Natural killer cell (primary cell): ENCODE measurements around the gene MTUS2. TPM values are rescaled to one million over a fixed set of nuclear protein-coding genes. Genes with fewer than 3 reads are reported as not detected.
"Not testable (repeated sequence)": the region's sequence is repeated elsewhere in the genome, so short reads cannot be mapped to it uniquely, and the experiment has no call there.

ENCODE experiments used
- ATAC-seq, 3 donors: fragments of 150-1000 bp in 2 of 3; fragments of 200-7000 bp in 1 of 3; cut with Tn5 transposase; 1 replicate in 1 of 3; 2 replicates in 2 of 3; pipeline ENCODE4 v1.10.0; 2021; ENCODE audit warnings: mild to moderate bottlenecking in 2 of 3, moderate library complexity in 2 of 3
- DNase-seq, 2 donors: peaks; one replicate each; pipeline versions ENCODE4 v3.0.0 to v3.0.0-alpha.2; 2013 to 2021; ENCODE audit warnings: mixed read lengths in 1 of 2
- H3K27ac ChIP-seq: one replicate; pipeline ENCODE4 v1.5.1; 2013; ENCODE audit warnings: mild to moderate bottlenecking, low read length
- H3K27me3 ChIP-seq: one replicate; pipeline ENCODE4 v1.6.1; 2013; ENCODE audit warnings: low read length; ENCODE audit not compliant: control insufficient read depth, insufficient read depth
- H3K36me3 ChIP-seq: one replicate; pipeline ENCODE4 v1.6.1; 2013; ENCODE audit warnings: low read length; ENCODE audit not compliant: control insufficient read depth, insufficient read depth
- H3K4me1 ChIP-seq: one replicate; pipeline ENCODE4 v1.6.1; 2013; ENCODE audit warnings: low read length; ENCODE audit not compliant: control insufficient read depth, insufficient read depth
- H3K4me3 ChIP-seq: one replicate; pipeline ENCODE4 v1.5.1; 2013; ENCODE audit warnings: low read length
- H3K9me3 ChIP-seq: one replicate; pipeline ENCODE4 v1.6.1; 2013; ENCODE audit warnings: low read length; ENCODE audit not compliant: control insufficient read depth, insufficient read depth
- H3K27ac Mint-ChIP-seq, 2 donors: one replicate each; pipeline ENCODE4 v1.8.0; 2022; ENCODE audit warnings: mild to moderate bottlenecking in 2 of 2, mixed read lengths in 2 of 2, moderate library complexity in 1 of 2
- H3K27me3 Mint-ChIP-seq, 2 donors: one replicate each; pipeline ENCODE4 v1.8.0; 2022; ENCODE audit warnings: low read depth in 2 of 2, mixed read lengths in 2 of 2
- H3K36me3 Mint-ChIP-seq: one replicate; pipeline ENCODE4 v1.8.0; 2022; ENCODE audit warnings: mixed read lengths
- H3K4me1 Mint-ChIP-seq, 2 donors: one replicate each; pipeline ENCODE4 v1.8.0; 2022; ENCODE audit warnings: mixed read lengths in 2 of 2
- H3K4me3 Mint-ChIP-seq: one replicate; pipeline ENCODE4 v1.8.0; 2022; ENCODE audit warnings: mild to moderate bottlenecking, moderate library complexity, mixed read lengths
- H3K9me3 Mint-ChIP-seq, 2 donors: one replicate each; pipeline ENCODE4 v1.8.0; 2022; ENCODE audit warnings: mixed read lengths in 2 of 2
- WGBS: methylation state at CpG from one replicate; pipeline ENCODE4 v1.1.7; 2013; ENCODE audit warnings: missing lambda C conversion rate; ENCODE audit not compliant: insufficient coverage; 5-methylcytosine and 5-hydroxymethylcytosine counted together
- intact Hi-C: fragments of 100-400 bp; cut with micrococcal nuclease; formaldehyde crosslinking; loops from one replicate; pipeline ENCODE4 v1.14.2; 2022
- total RNA-seq, 4 donors: library from RNA; stranded (reverse); fragments of 120-200 nt in 1 of 4; gene quantifications; one replicate each; pipeline versions ENCODE4 v1.2.3 to v1.2.4, GENCODE V29; 2013 to 2022
- TF ChIP-seq, protein P1 (sequence below): fragments of 200-600 bp; IDR thresholded peaks from one replicate; pipeline ENCODE4 v1.8.0; 2022; ENCODE audit warnings: antibody characterized with exemption

MTUS2 gene
- total RNA-seq, 3 donors from 2014 or later (not counting 1 experiment from before 2014, with no cell fraction given) = not detected

DNA sequence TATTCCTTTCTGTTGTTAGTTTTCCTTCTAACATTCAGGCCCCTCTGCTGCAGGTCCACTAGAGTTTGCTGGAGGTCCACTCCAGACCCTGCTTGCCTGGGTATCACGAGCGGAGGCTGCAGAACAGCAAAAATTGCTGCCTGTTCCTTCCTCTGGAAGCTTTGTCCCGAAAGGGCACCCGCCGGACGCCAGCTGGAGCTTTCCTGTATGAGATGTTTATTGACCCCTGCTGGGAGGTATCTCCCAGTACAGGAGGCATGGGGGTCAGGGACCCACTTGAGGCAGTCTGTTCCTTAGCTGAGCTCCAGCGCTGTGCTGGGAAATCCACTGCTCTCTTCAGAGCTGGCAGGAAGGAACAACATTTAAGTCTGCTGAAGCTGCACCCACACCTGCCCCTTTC, 516.2 kb downstream of the MTUS2 start:
- TF ChIP-seq, protein P1, sequence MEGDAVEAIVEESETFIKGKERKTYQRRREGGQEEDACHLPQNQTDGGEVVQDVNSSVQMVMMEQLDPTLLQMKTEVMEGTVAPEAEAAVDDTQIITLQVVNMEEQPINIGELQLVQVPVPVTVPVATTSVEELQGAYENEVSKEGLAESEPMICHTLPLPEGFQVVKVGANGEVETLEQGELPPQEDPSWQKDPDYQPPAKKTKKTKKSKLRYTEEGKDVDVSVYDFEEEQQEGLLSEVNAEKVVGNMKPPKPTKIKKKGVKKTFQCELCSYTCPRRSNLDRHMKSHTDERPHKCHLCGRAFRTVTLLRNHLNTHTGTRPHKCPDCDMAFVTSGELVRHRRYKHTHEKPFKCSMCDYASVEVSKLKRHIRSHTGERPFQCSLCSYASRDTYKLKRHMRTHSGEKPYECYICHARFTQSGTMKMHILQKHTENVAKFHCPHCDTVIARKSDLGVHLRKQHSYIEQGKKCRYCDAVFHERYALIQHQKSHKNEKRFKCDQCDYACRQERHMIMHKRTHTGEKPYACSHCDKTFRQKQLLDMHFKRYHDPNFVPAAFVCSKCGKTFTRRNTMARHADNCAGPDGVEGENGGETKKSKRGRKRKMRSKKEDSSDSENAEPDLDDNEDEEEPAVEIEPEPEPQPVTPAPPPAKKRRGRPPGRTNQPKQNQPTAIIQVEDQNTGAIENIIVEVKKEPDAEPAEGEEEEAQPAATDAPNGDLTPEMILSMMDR = no peak
- intact Hi-C loops = no loop called here
- no peak for ATAC-seq

DNA sequence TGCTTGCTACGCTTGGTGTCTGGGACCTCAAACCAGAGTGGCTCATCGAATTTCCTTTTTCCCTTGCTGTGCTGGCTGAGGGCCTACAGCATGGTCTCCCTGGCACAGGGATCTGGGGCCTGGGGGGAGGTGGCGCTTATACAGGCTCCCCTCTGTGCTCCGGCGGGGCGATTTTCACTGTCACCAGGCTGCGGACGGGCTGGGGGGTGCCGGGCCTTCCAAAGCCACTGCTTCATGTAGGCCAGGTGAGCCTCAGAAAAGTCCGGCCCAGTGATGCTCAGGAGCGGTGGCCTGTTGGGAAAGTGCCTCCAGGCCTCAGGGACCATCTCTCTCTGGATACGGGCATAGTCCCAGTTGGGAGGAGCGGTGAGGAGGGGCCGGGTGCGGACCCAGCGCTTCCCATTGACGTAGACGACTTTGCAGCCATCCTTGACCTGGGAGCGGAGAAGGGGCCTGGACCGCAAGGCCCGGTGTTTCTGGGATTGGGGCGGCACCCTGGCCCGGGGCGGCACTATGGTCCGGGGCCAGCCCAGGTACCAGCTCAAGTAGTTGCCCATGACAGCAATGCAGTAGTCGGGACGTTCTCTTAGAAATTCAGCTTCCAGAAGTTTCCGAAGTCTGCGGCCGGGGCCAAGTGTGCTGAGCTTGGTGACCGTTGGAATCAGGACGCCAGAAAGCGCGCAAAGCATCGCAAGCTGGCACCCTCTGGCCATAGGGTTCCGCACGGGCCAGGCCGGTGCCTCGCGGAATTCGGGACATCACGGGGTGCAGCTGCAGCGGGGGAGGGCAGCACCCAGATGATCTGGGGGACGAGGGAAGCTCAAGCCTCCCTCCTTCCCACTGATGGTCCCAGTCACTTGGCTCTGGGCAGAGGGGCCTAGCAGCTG, 519.5 kb downstream of the MTUS2 start:
- Histone ChIP-seq H3K36me3 (no peaks in the 10 kb centered on the region), H3K9me3 (peaks cover 5% of the 10 kb centered on the region), H3K4me1 (no peaks in the 10 kb centered on the region), H3K27ac (no peak overlapping the region), H3K27me3 (no peaks in the 10 kb centered on the region), H3K4me3 (no peak overlapping the region)
- no peaks in the 10 kb centered on the region for H3K36me3 Mint-ChIP-seq
- H3K27ac Mint-ChIP-seq = no peak overlapping the region
- DNase-seq = no peak
- no peaks in the 10 kb centered on the region for H3K4me1 Mint-ChIP-seq
- no peak for ATAC-seq
- H3K9me3 Mint-ChIP-seq = peaks cover 4 to 9% of the 10 kb centered on the region in 2 donors
- intact Hi-C loops = no loop called here
- 94% methylated on average over 44 of the region's 44 CpGs for WGBS
- no peaks in the 10 kb centered on the region for H3K27me3 Mint-ChIP-seq
- H3K4me3 Mint-ChIP-seq = no peak overlapping the region
- TF ChIP-seq, protein P1 = no peak

More for the DNA sequence above, 516.2 kb downstream of the MTUS2 start:
- WGBS = 78% methylated on average over 7 of the region's 7 CpGs
- Histone ChIP-seq H3K4me1 (no peaks in the 10 kb centered on the region), H3K36me3 (no peaks in the 10 kb centered on the region), H3K9me3 (peaks cover 5% of the 10 kb centered on the region), H3K27me3 (no peaks in the 10 kb centered on the region), H3K4me3 (no peak overlapping the region), H3K27ac (no peak overlapping the region)
- Mint-ChIP-seq H3K27me3 (no peaks in the 10 kb centered on the region), H3K4me3 (no peak overlapping the region), H3K4me1 (no peaks in the 10 kb centered on the region), H3K27ac (no peak overlapping the region), H3K36me3 (no peaks in the 10 kb centered on the region), H3K9me3 (peaks cover 7 to 10% of the 10 kb centered on the region in 2 donors)
- DNase-seq = no peak

DNA sequence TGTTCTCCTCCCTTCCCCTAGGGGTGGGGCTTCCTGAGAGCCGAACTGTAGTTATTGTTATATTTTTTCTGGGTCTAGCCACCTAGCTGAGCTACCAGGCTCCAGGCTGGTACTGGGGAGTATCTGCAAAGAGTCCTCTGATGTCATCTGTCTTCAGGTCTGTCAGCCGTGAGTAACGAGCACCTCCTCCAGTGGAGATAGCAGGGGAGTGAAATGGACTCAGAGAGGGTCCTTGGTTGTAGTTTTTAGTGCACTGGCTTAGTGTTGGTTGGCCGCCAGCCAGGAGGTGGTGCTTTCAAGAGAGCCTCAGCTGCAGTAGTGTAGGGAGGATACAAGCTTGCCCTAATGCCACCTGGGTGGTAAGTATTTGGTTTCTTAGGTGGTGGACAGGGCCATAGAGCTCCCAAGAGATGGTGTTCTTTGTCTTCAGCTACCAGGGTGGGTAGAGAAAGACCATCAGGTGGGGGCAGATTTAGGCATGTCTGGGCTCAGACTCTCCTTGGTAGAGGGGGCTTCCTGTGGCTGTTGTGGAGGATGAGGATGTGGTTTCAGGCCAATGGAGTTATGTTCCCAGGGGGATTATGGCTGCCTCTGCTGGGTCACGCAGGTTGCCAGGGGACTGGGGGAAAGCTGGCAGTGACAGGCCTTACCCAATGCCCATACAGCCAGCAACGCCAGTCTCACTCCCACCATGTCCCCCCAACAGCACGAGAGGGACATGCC, 525.9 kb downstream of the MTUS2 start:
- H3K4me3 Mint-ChIP-seq = not testable (repeated sequence)
- WGBS = 69% methylated on average over 6 of the region's 7 CpGs

DNA sequence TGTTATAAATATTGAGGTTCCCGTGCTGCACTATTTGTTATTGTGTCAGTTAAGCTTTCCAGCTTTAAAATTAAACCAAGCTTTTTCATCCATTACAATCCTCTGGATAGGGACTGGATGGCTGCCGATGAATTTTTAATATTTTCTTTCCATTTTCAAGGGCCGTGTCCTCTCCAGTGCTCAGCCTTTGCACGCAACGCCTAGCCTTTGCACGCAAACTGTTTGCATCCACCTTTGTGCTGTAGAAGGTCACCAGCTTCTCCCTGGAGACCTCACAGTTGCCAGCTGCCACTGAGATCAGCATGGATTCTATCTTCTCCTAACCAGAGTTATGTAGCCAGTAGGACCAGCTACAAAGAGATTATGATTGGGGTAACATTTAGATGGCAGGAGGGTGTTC, 534.9 kb downstream of the MTUS2 start:
- H3K27ac Mint-ChIP-seq = no peak overlapping the region
- H3K36me3 ChIP-seq = no peaks in the 10 kb centered on the region
- H3K4me3 Mint-ChIP-seq = no peak overlapping the region
- H3K9me3 Mint-ChIP-seq = peaks cover 0 to 2% of the 10 kb centered on the region in 2 donors
- no peak for DNase-seq
- 89% methylated on average over 6 of the region's 6 CpGs for WGBS
- H3K9me3 ChIP-seq = no peaks in the 10 kb centered on the region
- H3K36me3 Mint-ChIP-seq = no peaks in the 10 kb centered on the region
- intact Hi-C loops = no loop called here
- H3K27me3 Mint-ChIP-seq = peaks cover 3 to 7% of the 10 kb centered on the region in 2 donors
- H3K27ac ChIP-seq = no peak overlapping the region
- no peak for ATAC-seq
- H3K4me1 ChIP-seq = no peaks in the 10 kb centered on the region
- no peak overlapping the region for H3K4me3 ChIP-seq
- TF ChIP-seq, protein P1 = no peak
- H3K27me3 ChIP-seq = no peaks in the 10 kb centered on the region
- no peaks in the 10 kb centered on the region for H3K4me1 Mint-ChIP-seq

More for the DNA sequence above, 525.9 kb downstream of the MTUS2 start:
- H3K4me1 ChIP-seq, H3K27me3 Mint-ChIP-seq, H3K27ac Mint-ChIP-seq, DNase-seq, H3K4me1 Mint-ChIP-seq, intact Hi-C loops, H3K36me3 Mint-ChIP-seq, H3K9me3 ChIP-seq, H3K36me3 ChIP-seq, H3K9me3 Mint-ChIP-seq, ATAC-seq, H3K27ac ChIP-seq, H3K27me3 ChIP-seq, H3K4me3 ChIP-seq: not testable (repeated sequence)
